K562 (cell line): Measurements from ENCODE around the gene SSX7. TPM values are rescaled to one million over a fixed set of nuclear protein-coding genes. Genes with fewer than 3 reads are reported as not detected.
"Not testable (repeated sequence)": the region's sequence is repeated elsewhere in the genome, so short reads cannot be mapped to it uniquely, and the experiment has no call there.

Experiments
- ATAC-seq: fragments of 200-7000 bp; cut with Tn5 transposase; 3 replicates; pipeline ENCODE4 v1.9.1; 2020; ENCODE audit warnings: moderate library complexity
- BruUV-seq: library from RNA; stranded (reverse); fragments of 400-500 nt; replicated peaks from 2 replicates; lab custom pipeline; 2021; lab: Mats Ljungman, UMichigan
- CTCF ChIA-PET: fragments of 300-600 bp; formaldehyde crosslinking; extraction: SDS; loops from one replicate; lab custom pipeline; 2021; ENCODE audit warnings: low intra/inter-chr PET ratio; lab: Yijun Ruan, JAX
- POLR2A ChIA-PET: fragments of 300-600, 350-650 bp; sonication (Branson Sonifier 250); formaldehyde crosslinking; extraction: SDS; loops from one replicate; lab custom pipeline; 2021; ENCODE audit warnings: antibody characterized with exemption, inconsistent platforms; lab: Yijun Ruan, JAX
- DNase-seq, 4 experiments: peaks; one replicate each; pipeline versions ENCODE4 v3.0.0 to v3.0.0-alpha.2; 2011 to 2018; ENCODE audit warnings: low spot score in 3 of 4, mixed read lengths in 3 of 4; ENCODE audit errors: extremely low read depth in 1 of 4
- FAIRE-seq: peaks from 2 replicates; lab custom pipeline; 2011; peaks lifted over from hg19 to GRCh38; lab: Jason Lieb, UNC
- H2AFZ ChIP-seq: 2 replicates; pipeline ENCODE4 v1.6.0; 2011; ENCODE audit warnings: low read depth, low read length, control low read depth, inconsistent platforms
- H3K27ac ChIP-seq: fragments of 200-600 bp; 3 replicates; pipeline ENCODE4 v1.8.0; 2011; ENCODE audit warnings: low read depth, mild to moderate bottlenecking, control low read depth, inconsistent platforms, low read length, moderate library complexity, mixed read lengths; ENCODE audit errors: extremely low read depth
- H3K27me3 ChIP-seq, 2 experiments: fragments of 300-600 bp in 1 of 2; 2 replicates in 1 of 2; 3 replicates in 1 of 2; pipeline versions ENCODE4 v1.6.0 to v1.8.0; 2011; ENCODE audit warnings: inconsistent platforms in 2 of 2, low read length in 2 of 2, mild to moderate bottlenecking in 1 of 2, mixed read lengths in 1 of 2, moderate library complexity in 1 of 2; ENCODE audit not compliant: control insufficient read depth in 2 of 2, insufficient read depth in 2 of 2
- H3K36me3 ChIP-seq: fragments of 300-600 bp; 3 replicates; pipeline ENCODE4 v1.8.0; 2011; ENCODE audit warnings: mild to moderate bottlenecking, low read length, inconsistent platforms; ENCODE audit not compliant: control insufficient read depth, insufficient read depth
- H3K4me1 ChIP-seq, 2 experiments: fragments of 200-600 bp in 1 of 2; replicated peaks in 1 of 2; 2 replicates in 1 of 2; 3 replicates in 1 of 2; pipeline versions ENCODE4 v1.5.1 to v1.8.0; 2011; ENCODE audit warnings: inconsistent platforms in 2 of 2, low read length in 2 of 2, mild to moderate bottlenecking in 1 of 2, mixed read lengths in 1 of 2, moderate library complexity in 1 of 2; ENCODE audit not compliant: control insufficient read depth in 2 of 2, insufficient read depth in 2 of 2
- H3K4me2 ChIP-seq: 2 replicates; pipeline ENCODE4 v1.6.1; 2011; ENCODE audit warnings: low read length, control low read depth, inconsistent platforms, mixed read lengths; ENCODE audit not compliant: insufficient read depth
- H3K4me3 ChIP-seq: fragments of 200-600 bp; sonication (generic), shearing (Covaris generic); 2 replicates; pipeline ENCODE4 v1.5.1; 2016; ENCODE audit warnings: control low read depth, inconsistent platforms
- H3K79me2 ChIP-seq: fragments of 200-600 bp; 3 replicates; pipeline ENCODE4 v1.8.0; 2011; ENCODE audit warnings: low read length, inconsistent platforms; ENCODE audit not compliant: control insufficient read depth, insufficient read depth
- H3K9ac ChIP-seq, 2 experiments: 2 replicates each; pipeline versions ENCODE4 v1.6.0 to v1.6.1; 2011; ENCODE audit warnings: low read depth in 2 of 2, low read length in 2 of 2, control low read depth in 1 of 2, inconsistent platforms in 1 of 2, mild to moderate bottlenecking in 1 of 2, mixed read lengths in 1 of 2; ENCODE audit not compliant: insufficient read depth in 1 of 2
- H3K9me1 ChIP-seq: one replicate; pipeline ENCODE4 v1.6.0; 2011; ENCODE audit warnings: inconsistent platforms, mild to moderate bottlenecking, low read length, moderate library complexity; ENCODE audit not compliant: control insufficient read depth, insufficient read depth
- H3K9me3 ChIP-seq: replicated peaks from 2 replicates; pipeline ENCODE4 v1.5.1; 2011; ENCODE audit warnings: low read depth, low read length, inconsistent platforms; ENCODE audit not compliant: control insufficient read depth, insufficient read depth
- H4K20me1 ChIP-seq: replicated peaks from 2 replicates; pipeline ENCODE4 v1.6.1; 2011; ENCODE audit warnings: low read length, inconsistent platforms, mixed read lengths; ENCODE audit not compliant: control insufficient read depth, insufficient read depth
- WGBS: fragments of 100-300 bp; shearing (Covaris generic); methylation state at CpG from one replicate; pipeline ENCODE4 v1.1.6; 2016; ENCODE audit warnings: low coverage, mixed read lengths; ENCODE audit not compliant: insufficient coverage; ENCODE audit errors: missing lambda C conversion rate; 5-methylcytosine and 5-hydroxymethylcytosine counted together
- in situ Hi-C: fragments of 300-500 bp; cut with MboI; formaldehyde crosslinking; loops from 4 replicates; pipeline ENCODE4 v1.15.0; 2018; ENCODE audit warnings: inconsistent platforms, mixed read lengths
- intact Hi-C: fragments of 100-400 bp; cut with micrococcal nuclease; formaldehyde crosslinking; loops from 2 replicates; pipeline ENCODE4 v1.14.2; 2022
- polyA plus RNA-seq, 8 experiments: library from polyadenylated mRNA; depleted of rRNA in 4 of 8; stranded (reverse) in 5 of 8; unstranded in 3 of 8; fragments of >200 nt; fragmentation: Nextera tagmentation in 2 of 8; fragmentation: Illumina TruSeq in 1 of 8; extraction: Ambion mirVana in 2 of 8; extraction: Trizol in 1 of 8; gene quantifications; 2 replicates each; pipeline versions ENCODE4 v1.2.1 to v1.2.3, GENCODE V29; 2011 to 2014; ENCODE audit warnings: inconsistent platforms in 1 of 8, missing spikeins in 1 of 8
- total RNA-seq, 7 experiments: library from RNA; depleted of rRNA in 6 of 7; stranded (reverse); fragments of >200 nt in 6 of 7; fragmentation: Illumina TruSeq in 2 of 7; extraction: Trizol in 2 of 7; gene quantifications; 2 replicates each; pipeline versions ENCODE4 v1.2.1 to v1.2.3, GENCODE V29; 2011 to 2021; ENCODE audit warnings: low replicate concordance in 1 of 7

The SSX7 gene
- total and polyA plus RNA-seq, 9 of the 15 experiments (the other 6 are each of a cell fraction or from before 2014, with no cell fraction given), result 0.29 to 0.31 (median 0.29) TPM; not detected in 5

- intact Hi-C loops, H3K9me1 ChIP-seq, H4K20me1 ChIP-seq, H3K27me3 ChIP-seq, ATAC-seq, H3K4me1 ChIP-seq, H3K27ac ChIP-seq, H3K9ac ChIP-seq, H3K4me3 ChIP-seq, DNase-seq, H3K36me3 ChIP-seq, H3K4me2 ChIP-seq, BruUV-seq, CTCF ChIA-PET, FAIRE-seq, H3K9me3 ChIP-seq, H2AFZ ChIP-seq, H3K79me2 ChIP-seq, in situ Hi-C loops: not testable (repeated sequence)
- WGBS, result 7% methylated on average over 7 of the region's 7 CpGs
- POLR2A ChIA-PET, result interaction anchor here (0.7 kb wide), 1 partner anchor 181 kb away, joined by 3 read pairs; no protein-coding TSS in a partner anchor
Observed at GRCh38 chrX:52648956-52649355, 5.7 kb downstream of the SSX7 start.

GRCh38 chrX:52628483-52628882, 26.2 kb downstream of the SSX7 start:
- H3K9me1 ChIP-seq, H3K9me3 ChIP-seq, POLR2A ChIA-PET, ATAC-seq, H2AFZ ChIP-seq, H3K27ac ChIP-seq, H3K4me2 ChIP-seq, H3K27me3 ChIP-seq, H3K9ac ChIP-seq, BruUV-seq, intact Hi-C loops, FAIRE-seq, H4K20me1 ChIP-seq, CTCF ChIA-PET, H3K4me3 ChIP-seq, DNase-seq, H3K4me1 ChIP-seq, in situ Hi-C loops, H3K36me3 ChIP-seq, H3K79me2 ChIP-seq: not testable (repeated sequence)
- WGBS, result 0% methylated on average over 3 of the region's 3 CpGs

GRCh38 chrX:52620661-52621060, 34.0 kb downstream of the SSX7 start:
- H2AFZ ChIP-seq, H3K9ac ChIP-seq, H3K9me1 ChIP-seq, BruUV-seq, in situ Hi-C loops, CTCF ChIA-PET, ATAC-seq, H3K4me3 ChIP-seq, H3K79me2 ChIP-seq, H3K9me3 ChIP-seq, DNase-seq, H4K20me1 ChIP-seq, intact Hi-C loops, H3K27me3 ChIP-seq, H3K4me1 ChIP-seq, H3K27ac ChIP-seq, H3K4me2 ChIP-seq, POLR2A ChIA-PET, FAIRE-seq, H3K36me3 ChIP-seq: not testable (repeated sequence)
- WGBS, result 5% methylated on average over 5 of the region's 8 CpGs
